ENCODE results near the gene ITGAX.

Gene ITGAX

DNA sequence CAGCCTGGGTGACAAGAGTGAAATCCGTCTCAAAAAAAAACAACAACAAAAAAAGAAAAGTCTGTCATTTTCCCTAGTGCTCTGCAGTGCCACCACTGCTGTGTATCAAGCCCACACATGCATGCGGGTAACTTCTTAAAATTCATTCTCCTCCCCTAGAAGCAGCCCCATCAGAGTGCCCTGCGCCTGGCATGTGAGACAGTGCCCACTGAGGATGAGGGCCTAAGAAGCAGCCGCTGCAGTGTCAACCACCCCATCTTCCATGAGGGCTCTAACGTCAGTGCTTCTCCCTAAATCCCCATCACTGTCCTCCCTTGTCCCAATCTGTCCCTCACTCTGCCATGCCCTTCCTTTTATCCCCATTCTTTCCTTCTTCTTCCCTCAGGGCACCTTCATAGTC lies 62.9 kb downstream of the ITGAX start:
- H3K4me1 ChIP-seq, result no peaks in the 10 kb centered on the region
- H3K4me2 ChIP-seq, result no peak overlapping the region
- no peaks in the 10 kb centered on the region for H4K20me1 ChIP-seq
- H3K27me3 ChIP-seq, result no peaks in the 10 kb centered on the region
- TF ChIP-seq Cebpa-rat (IDR thresholded peaks at IDR 0.05), result no peak
- no peak overlapping the region for H3K9ac ChIP-seq
- H3K4me3 ChIP-seq, result no peak overlapping the region
- H3K27ac ChIP-seq, result no peak overlapping the region
- no peaks in the 10 kb centered on the region; the same call in 1 of the 2 replicates for H3K9me3 ChIP-seq
- H3K36me3 ChIP-seq, result no peaks in the 10 kb centered on the region

DNA sequence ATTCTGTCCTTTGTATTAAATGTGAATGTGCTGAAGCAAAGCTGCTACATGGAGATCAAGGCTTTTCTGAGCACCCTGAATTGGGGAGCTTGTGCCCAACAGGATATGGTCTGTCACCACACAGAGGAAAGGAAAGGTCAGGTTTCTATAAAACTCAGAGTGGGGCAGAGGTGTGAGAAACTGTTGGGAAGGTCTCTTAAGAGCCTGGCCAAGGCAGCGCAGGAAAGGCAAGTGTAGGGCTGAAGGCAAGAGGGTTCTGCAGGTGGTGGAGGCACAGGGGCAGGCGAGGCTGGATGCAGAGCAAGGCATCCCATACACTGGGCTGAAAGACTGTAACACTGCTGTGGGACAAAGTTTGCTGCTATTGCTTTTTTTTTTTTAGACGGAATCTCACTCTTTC lies 65.1 kb downstream of the ITGAX start:
- no peaks in the 10 kb centered on the region for H3K4me1 ChIP-seq
- H3K27ac ChIP-seq, result no peak overlapping the region
- no peak overlapping the region for H3K4me2 ChIP-seq
- no peaks in the 10 kb centered on the region for H3K36me3 ChIP-seq
- no peak overlapping the region for H3K4me3 ChIP-seq
- no peak overlapping the region for H3K9ac ChIP-seq
- H4K20me1 ChIP-seq, result no peaks in the 10 kb centered on the region
- H3K9me3 ChIP-seq, result no peaks in the 10 kb centered on the region; the same call in 1 of the 2 replicates
- no peak for TF ChIP-seq Cebpa-rat (IDR thresholded peaks at IDR 0.05)
- H3K27me3 ChIP-seq, result no peaks in the 10 kb centered on the region

DNA sequence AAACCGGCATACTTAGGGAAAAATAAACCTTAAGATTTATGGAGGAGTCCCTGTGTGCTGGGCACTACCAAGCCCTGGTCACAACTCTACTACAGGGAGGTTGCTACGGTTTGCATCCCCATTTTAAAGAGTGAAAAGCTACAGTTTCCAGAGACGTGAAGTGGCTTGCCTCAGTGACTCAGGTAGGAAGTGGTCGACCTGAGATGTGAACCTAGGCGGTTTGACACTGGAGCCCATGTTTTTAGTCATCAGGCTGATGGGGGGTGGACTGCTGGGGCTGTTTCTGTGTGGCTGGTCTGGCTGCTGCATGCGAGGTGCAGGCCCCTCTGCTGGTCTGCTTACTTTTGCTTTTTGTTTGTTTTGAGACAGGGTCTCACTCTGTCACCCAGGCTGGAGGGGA lies 66.6 kb downstream of the ITGAX start:
- no peak overlapping the region for H3K27ac ChIP-seq
- TF ChIP-seq Cebpa-rat (IDR thresholded peaks at IDR 0.05), result no peak
- H3K27me3 ChIP-seq, result no peaks in the 10 kb centered on the region
- H3K9me3 ChIP-seq, result no peaks in the 10 kb centered on the region; the same call in 1 of the 2 replicates
- no peak overlapping the region for H3K4me2 ChIP-seq
- no peak overlapping the region for H3K4me3 ChIP-seq
- no peak overlapping the region for H3K9ac ChIP-seq
- no peaks in the 10 kb centered on the region for H4K20me1 ChIP-seq
- H3K4me1 ChIP-seq, result no peaks in the 10 kb centered on the region
- H3K36me3 ChIP-seq, result no peaks in the 10 kb centered on the region

DNA sequence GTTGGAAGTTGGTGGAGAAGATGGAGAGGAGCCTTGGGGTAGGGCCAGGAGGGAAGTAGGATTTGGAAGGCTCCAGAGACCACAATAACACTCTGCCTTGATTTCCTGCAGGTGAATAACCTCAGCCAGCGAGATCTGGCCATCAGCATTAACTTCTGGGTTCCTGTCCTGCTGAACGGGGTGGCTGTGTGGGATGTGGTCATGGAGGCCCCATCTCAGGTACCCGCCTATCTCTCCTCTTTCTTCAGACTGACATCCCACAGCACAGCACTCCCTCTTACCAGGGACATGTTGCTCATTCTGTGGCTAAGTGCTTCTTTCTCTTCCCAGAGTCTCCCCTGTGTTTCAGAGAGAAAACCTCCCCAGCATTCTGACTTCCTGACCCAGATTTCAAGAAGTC lies 68.3 kb downstream of the ITGAX start:
- Histone ChIP-seq H3K4me2 (no peak overlapping the region), H3K36me3 (no peaks in the 10 kb centered on the region), H3K4me1 (no peaks in the 10 kb centered on the region), H3K9ac (no peak overlapping the region), H3K4me3 (no peak overlapping the region), H4K20me1 (no peaks in the 10 kb centered on the region), H3K9me3 (no peaks in the 10 kb centered on the region), H3K27ac (no peak overlapping the region), H3K27me3 (no peaks in the 10 kb centered on the region)
- no peak for TF ChIP-seq Cebpa-rat (IDR thresholded peaks at IDR 0.05)

DNA sequence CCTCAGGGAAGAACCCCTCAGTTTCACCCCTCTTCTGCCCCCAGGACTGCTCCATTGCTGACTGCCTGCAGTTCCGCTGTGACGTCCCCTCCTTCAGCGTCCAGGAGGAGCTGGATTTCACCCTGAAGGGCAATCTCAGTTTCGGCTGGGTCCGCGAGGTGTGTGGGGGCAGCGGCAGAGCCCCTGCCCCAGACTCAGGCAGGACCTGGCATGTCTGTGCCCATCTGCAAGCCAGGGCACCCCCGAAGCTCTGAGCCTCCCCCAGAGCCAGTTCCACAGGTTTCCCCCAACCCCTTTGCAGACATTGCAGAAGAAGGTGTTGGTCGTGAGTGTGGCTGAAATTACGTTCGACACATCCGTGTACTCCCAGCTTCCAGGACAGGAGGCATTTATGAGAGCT lies 68.8 kb downstream of the ITGAX start:
- Histone ChIP-seq H3K27ac (no peak overlapping the region), H3K9ac (no peak overlapping the region), H3K27me3 (no peaks in the 10 kb centered on the region), H3K4me2 (no peak overlapping the region), H3K4me1 (no peaks in the 10 kb centered on the region), H3K9me3 (no peaks in the 10 kb centered on the region), H3K4me3 (no peak overlapping the region), H3K36me3 (no peaks in the 10 kb centered on the region), H4K20me1 (no peaks in the 10 kb centered on the region)
- no peak for TF ChIP-seq Cebpa-rat (IDR thresholded peaks at IDR 0.05)

DNA sequence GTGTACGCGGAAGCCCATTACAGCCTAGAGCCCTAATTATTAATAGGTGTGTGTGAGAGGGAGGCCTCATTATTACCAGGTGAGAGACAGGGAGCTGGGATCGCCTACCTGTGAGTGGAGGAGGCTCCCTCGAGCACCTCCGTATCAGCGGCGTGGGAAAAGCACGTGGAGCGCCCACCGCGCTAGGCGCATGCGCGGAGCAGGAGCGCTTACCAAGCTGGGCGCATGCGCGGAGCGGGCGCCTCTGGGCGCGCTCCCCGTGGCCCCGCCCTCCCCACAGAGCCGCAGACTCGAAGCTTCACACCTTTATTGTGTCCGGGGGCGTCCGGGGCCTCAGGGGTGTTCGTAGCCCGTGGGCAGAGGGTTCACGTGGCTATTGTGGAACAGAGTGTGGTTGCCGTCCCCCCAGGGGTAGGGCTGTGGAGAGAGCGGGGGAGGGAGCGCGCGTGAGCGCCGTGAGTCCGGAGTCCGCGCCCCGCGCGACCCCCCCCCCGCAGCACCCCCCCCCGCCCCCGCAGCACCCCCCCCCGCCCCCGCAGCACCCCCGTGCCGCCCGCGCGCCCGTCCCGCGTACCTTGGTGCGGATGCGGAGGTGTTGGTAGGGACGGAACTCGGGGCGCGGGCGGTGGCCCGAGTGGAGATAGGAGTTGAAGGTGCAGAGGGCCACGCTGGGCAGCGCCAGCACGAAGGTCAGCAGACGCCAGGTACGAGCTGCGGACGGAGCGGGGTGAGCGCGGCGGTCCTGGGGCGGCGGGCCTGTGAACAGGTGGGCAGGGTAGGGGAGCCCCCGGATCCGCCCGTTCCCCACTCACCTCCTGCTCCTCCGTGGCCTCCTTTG lies 72.7 kb downstream of the ITGAX start:
- H3K9ac ChIP-seq, result no peak overlapping the region
- no peaks in the 10 kb centered on the region for H4K20me1 ChIP-seq
- H3K27ac ChIP-seq, result no peak overlapping the region
- H3K27me3 ChIP-seq, result no peaks in the 10 kb centered on the region
- H3K9me3 ChIP-seq, result no peaks in the 10 kb centered on the region
- no peak for TF ChIP-seq Cebpa-rat (IDR thresholded peaks at IDR 0.05)
- no peaks in the 10 kb centered on the region for H3K36me3 ChIP-seq
- H3K4me3 ChIP-seq, result no peak overlapping the region
- H3K4me1 ChIP-seq, result no peaks in the 10 kb centered on the region
- H3K4me2 ChIP-seq, result no peak overlapping the region

GRCh38 chr16:31428279-31428597 lies 73.3 kb downstream of the ITGAX start, which contains the start of gene COX6A2:
TSS of gene COX6A2 (minus strand) at chr16:31428360. CDS start at chr16:31428325, 35 bp downstream.
- no peak within 1 kb of the TSS for H3K4me2 ChIP-seq
- TF ChIP-seq Cebpa-rat (IDR thresholded peaks at IDR 0.05), result no peak
- no peaks in the 10 kb centered on the region for H3K27me3 ChIP-seq
- H3K4me1 ChIP-seq, result no peaks in the 10 kb centered on the region
- no peaks in the 10 kb centered on the region for H3K9me3 ChIP-seq
- H3K4me3 ChIP-seq, result no peak within 1 kb of the TSS
- H4K20me1 ChIP-seq, result no peaks in the 10 kb centered on the region
- H3K9ac ChIP-seq, result no peak within 1 kb of the TSS
- no peak within 1 kb of the TSS for H3K27ac ChIP-seq
- H3K36me3 ChIP-seq, result no peaks in the 10 kb centered on the region

DNA sequence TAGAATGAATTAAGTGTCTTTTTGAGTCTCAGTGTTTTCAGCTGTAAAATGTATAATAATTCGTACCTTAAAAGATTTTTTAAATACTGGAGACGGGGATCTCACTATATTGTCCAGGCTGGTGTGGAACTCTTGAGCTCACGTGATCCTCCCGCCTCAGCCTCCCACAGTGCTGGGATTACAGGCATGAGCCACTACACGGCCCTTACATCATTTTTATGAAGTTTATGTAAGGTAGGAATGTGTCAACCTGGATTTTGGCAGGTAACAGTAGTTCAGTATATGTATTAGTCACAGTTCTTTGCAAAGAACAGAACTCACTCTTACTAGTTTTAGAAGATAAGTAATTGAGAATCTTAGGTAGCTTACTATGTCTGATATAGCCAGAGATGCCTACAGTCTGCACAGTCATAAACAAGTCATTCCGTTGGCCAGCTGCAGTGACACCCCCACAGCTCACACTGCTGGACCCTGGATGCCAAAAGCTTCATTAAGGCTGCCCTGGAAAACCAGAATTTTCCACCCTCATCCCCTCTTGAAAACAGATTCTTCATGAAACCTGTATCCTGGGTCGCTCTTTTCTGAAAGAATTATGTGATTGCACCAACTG lies 73.8 kb downstream of the ITGAX start:
- H3K9ac ChIP-seq, result no peak overlapping the region
- no peak for TF ChIP-seq Cebpa-rat (IDR thresholded peaks at IDR 0.05)
- H3K4me3 ChIP-seq, result no peak overlapping the region

GRCh38 chr16:31429314-31429713 lies 74.3 kb downstream of the ITGAX start:
- no peak for TF ChIP-seq Cebpa-rat (IDR thresholded peaks at IDR 0.05)

More for the DNA sequence above, 73.8 kb downstream of the ITGAX start:
- Histone ChIP-seq H3K36me3 (no peaks in the 10 kb centered on the region), H4K20me1 (no peaks in the 10 kb centered on the region), H3K27me3 (no peaks in the 10 kb centered on the region), H3K4me1 (no peaks in the 10 kb centered on the region), H3K27ac (no peak overlapping the region), H3K4me2 (no peak overlapping the region), H3K9me3 (no peaks in the 10 kb centered on the region)

GRCh38 chr16:31429796-31430195 lies 74.8 kb downstream of the ITGAX start:
- Histone ChIP-seq H3K9me3 (no peaks in the 10 kb centered on the region), H3K4me2 (no peak overlapping the region), H3K9ac (no peak overlapping the region), H3K4me1 (no peaks in the 10 kb centered on the region), H3K27me3 (no peaks in the 10 kb centered on the region), H4K20me1 (no peaks in the 10 kb centered on the region), H3K36me3 (no peaks in the 10 kb centered on the region), H3K4me3 (no peak overlapping the region), H3K27ac (no peak overlapping the region)
- TF ChIP-seq Cebpa-rat (IDR thresholded peaks at IDR 0.05), result no peak

More at GRCh38 chr16:31429314-31429713, 74.3 kb downstream of the ITGAX start:
- no peaks in the 10 kb centered on the region for H4K20me1 ChIP-seq
- H3K36me3 ChIP-seq, result no peaks in the 10 kb centered on the region
- no peak overlapping the region for H3K4me3 ChIP-seq
- no peak overlapping the region for H3K4me2 ChIP-seq
- no peaks in the 10 kb centered on the region for H3K9me3 ChIP-seq
- H3K27ac ChIP-seq, result no peak overlapping the region
- no peaks in the 10 kb centered on the region for H3K4me1 ChIP-seq
- H3K9ac ChIP-seq, result no peak overlapping the region
- H3K27me3 ChIP-seq, result no peaks in the 10 kb centered on the region

All from BLaER1 (cell line).